PC-9 (cell line): ENCODE data around the gene CSGALNACT2. TPM values are rescaled to one million over a fixed set of nuclear protein-coding genes. Genes with fewer than 3 reads are reported as not detected.

Experiments
- BruUV-seq: library from RNA; stranded (reverse); fragments of 400-500 nt; replicated peaks from 2 replicates; lab custom pipeline; 2021; lab: Mats Ljungman, UMichigan
- CTCF ChIA-PET: fragments of 300-600 bp; sonication (Branson Sonifier 250); formaldehyde crosslinking; loops from one replicate; lab custom pipeline; 2022; ENCODE audit warnings: antibody characterized with exemption; lab: Charles Lee
- POLR2A ChIA-PET: fragments of 300-600 bp; sonication (Branson Sonifier 250); formaldehyde crosslinking; loops from one replicate; lab custom pipeline; 2022; ENCODE audit warnings: antibody characterized with exemption; ENCODE audit not compliant: unreplicated experiment; lab: Charles Lee
- DNase-seq, 2 experiments: peaks; one replicate each; pipeline versions ENCODE4 v3.0.0 to v3.0.0-alpha.2; 2015 to 2022; ENCODE audit warnings: mixed read lengths in 1 of 2
- H2AFZ ChIP-seq: fragments of 200-600 bp; sonication (generic); 2 replicates; pipeline ENCODE4 v1.8.1; 2017; ENCODE audit warnings: antibody characterized with exemption
- H3F3A ChIP-seq: fragments of 200-600 bp; sonication (generic); 2 replicates; pipeline ENCODE4 v1.8.1; 2017; ENCODE audit warnings: antibody characterized with exemption, mild to moderate bottlenecking, low read depth; ENCODE audit not compliant: insufficient read depth
- H3K27ac ChIP-seq: fragments of 200-600 bp; sonication (generic); 2 replicates; pipeline ENCODE4 v1.6.1; 2016; ENCODE audit warnings: mixed run types
- H3K27me3 ChIP-seq: fragments of 200-600 bp; sonication (generic); 2 replicates; pipeline ENCODE4 v1.6.1; 2016; ENCODE audit warnings: low read depth, mixed run types; ENCODE audit not compliant: insufficient read depth
- H3K36me3 ChIP-seq: fragments of 200-600 bp; sonication (generic); 2 replicates; pipeline ENCODE4 v1.6.1; 2016; ENCODE audit warnings: low read depth, mixed run types
- H3K4me1 ChIP-seq: fragments of 200-600 bp; sonication (generic); replicated peaks from 2 replicates; pipeline ENCODE4 v1.6.1; 2016; ENCODE audit warnings: mixed run types; ENCODE audit not compliant: insufficient read depth
- H3K4me2 ChIP-seq: fragments of 200-600 bp; sonication (generic); 2 replicates; pipeline ENCODE4 v1.6.1; 2017; ENCODE audit warnings: mixed run types
- H3K4me3 ChIP-seq: fragments of 200-600 bp; sonication (generic); 2 replicates; pipeline ENCODE4 v1.6.1; 2016; ENCODE audit warnings: mixed run types
- H3K79me2 ChIP-seq: fragments of 200-600 bp; sonication (generic); 2 replicates; pipeline ENCODE4 v1.6.1; 2017; ENCODE audit warnings: low read depth, mixed run types
- H3K9me2 ChIP-seq: fragments of 200-600 bp; sonication (generic); 2 replicates; pipeline ENCODE4 v1.8.1; 2017; ENCODE audit warnings: mild to moderate bottlenecking; ENCODE audit not compliant: insufficient read depth
- H3K9me3 ChIP-seq: fragments of 200-600 bp; sonication (generic); 2 replicates; pipeline ENCODE4 v1.8.1; 2016; ENCODE audit warnings: low read depth; ENCODE audit not compliant: insufficient read depth
- H4K20me1 ChIP-seq: fragments of 200-600 bp; sonication (generic); 2 replicates; pipeline ENCODE4 v1.8.1; 2017; ENCODE audit not compliant: insufficient read depth
- CTCF ChIP-seq: fragments of 200-600 bp; sonication (generic); conservative IDR thresholded peaks from 2 replicates; pipeline ENCODE4 v1.6.1; 2017; ENCODE audit warnings: mixed run types, antibody characterized with exemption, mild to moderate bottlenecking, moderate library complexity
- EZH2 ChIP-seq: fragments of 200-600 bp; sonication (generic); IDR thresholded peaks from 2 replicates; pipeline ENCODE4 v1.8.0; 2017; ENCODE audit warnings: antibody characterized with exemption, low read depth
- intact Hi-C: fragments of 100-400 bp; cut with micrococcal nuclease; formaldehyde crosslinking; loops from one replicate; pipeline ENCODE4 v1.10.0; 2022; ENCODE audit not compliant: unreplicated experiment
- total RNA-seq: library from RNA; stranded (reverse); gene quantifications from 2 replicates; pipeline ENCODE4 v1.2.3, GENCODE V29; 2021

Gene CSGALNACT2
- total RNA-seq, 1 experiment from 2014 or later: 7.2 TPM

- TF ChIP-seq EZH2: no peak
- TF ChIP-seq CTCF: no peak
- no peak for DNase-seq
- intact Hi-C loops: no loop called here
- CTCF ChIA-PET: no interaction called here
- Histone ChIP-seq H3K9me2 (no peaks in the 10 kb centered on the region), H3F3A (no peaks in the 10 kb centered on the region), H3K9me3 (peaks cover 4% of the 10 kb centered on the region; the same call in 1 of the 2 replicates), H3K27ac (no peak overlapping the region), H4K20me1 (no peaks in the 10 kb centered on the region), H3K27me3 (no peaks in the 10 kb centered on the region), H3K4me1 (no peaks in the 10 kb centered on the region), H2AFZ (no peak overlapping the region), H3K4me3 (no peak overlapping the region), H3K36me3 (no peaks in the 10 kb centered on the region), H3K79me2 (no peaks in the 10 kb centered on the region), H3K4me2 (no peak overlapping the region)
- POLR2A ChIA-PET: no interaction called here
- BruUV-seq: no TSS peak
Measured at GRCh38 chr10:43158636-43159035, 20.4 kb downstream of the CSGALNACT2 start.

GRCh38 chr10:43160046-43160920, 22.0 kb downstream of the CSGALNACT2 start:
- ChIA-PET CTCF (no interaction called here), POLR2A (no interaction called here)
- no peak overlapping the region for H3K4me3 ChIP-seq
- H3K27me3 ChIP-seq: no peaks in the 10 kb centered on the region
- no peak overlapping the region for H2AFZ ChIP-seq
- intact Hi-C loops: no loop called here
- no peaks in the 10 kb centered on the region for H3K79me2 ChIP-seq
- no peaks in the 10 kb centered on the region for H3F3A ChIP-seq
- no peaks in the 10 kb centered on the region for H3K36me3 ChIP-seq
- no peak overlapping the region for H3K27ac ChIP-seq
- peaks cover 4% of the 10 kb centered on the region; the same call in 1 of the 2 replicates for H3K9me3 ChIP-seq
- H3K4me2 ChIP-seq: no peak overlapping the region
- H3K9me2 ChIP-seq: no peaks in the 10 kb centered on the region
- no peaks in the 10 kb centered on the region for H4K20me1 ChIP-seq
- no TSS peak for BruUV-seq
- H3K4me1 ChIP-seq: no peaks in the 10 kb centered on the region
- TF ChIP-seq CTCF (no peak), EZH2 (no peak)
- no peak for DNase-seq

DNA sequence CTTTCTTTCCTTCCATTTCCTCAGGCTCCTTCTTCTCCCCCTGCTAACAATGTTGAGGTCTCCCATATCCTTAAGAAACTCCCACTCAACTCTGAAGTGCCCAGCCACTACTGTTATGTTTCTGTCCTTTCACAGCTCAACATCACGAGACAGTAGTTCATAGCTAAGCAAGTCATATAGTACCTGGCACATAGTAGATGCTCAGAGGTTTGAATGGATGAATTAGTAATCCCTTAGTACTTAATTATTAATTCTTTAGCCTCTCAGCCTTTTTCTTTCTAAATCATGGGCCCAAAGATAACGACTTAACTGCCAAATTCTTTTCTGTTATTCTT, 22.6 kb downstream of the CSGALNACT2 start:
- no peaks in the 10 kb centered on the region for H3K79me2 ChIP-seq
- no peaks in the 10 kb centered on the region for H4K20me1 ChIP-seq
- H3K9me3 ChIP-seq: peaks cover 4% of the 10 kb centered on the region; the same call in 1 of the 2 replicates
- no TSS peak for BruUV-seq
- H2AFZ ChIP-seq: no peak overlapping the region
- TF ChIP-seq CTCF (no peak), EZH2 (no peak)
- H3K27ac ChIP-seq: no peak overlapping the region
- CTCF ChIA-PET: no interaction called here
- no peaks in the 10 kb centered on the region for H3F3A ChIP-seq
- H3K36me3 ChIP-seq: no peaks in the 10 kb centered on the region
- H3K27me3 ChIP-seq: no peaks in the 10 kb centered on the region
- no peaks in the 10 kb centered on the region for H3K4me1 ChIP-seq
- no peaks in the 10 kb centered on the region for H3K9me2 ChIP-seq
- DNase-seq: no peak
- POLR2A ChIA-PET: no interaction called here
- intact Hi-C loops: no loop called here
- no peak overlapping the region for H3K4me3 ChIP-seq
- H3K4me2 ChIP-seq: no peak overlapping the region
